ENCODE results near the gene AIFM2. TPM values are rescaled to one million over a fixed set of nuclear protein-coding genes. Genes with fewer than 3 reads are reported as not detected.

Gene AIFM2
- total and polyA plus RNA-seq, 2 of the 13 experiments (the other 11 are each of a cell fraction or from before 2014, with no cell fraction given), result 20.3 to 29.5 TPM

DNA sequence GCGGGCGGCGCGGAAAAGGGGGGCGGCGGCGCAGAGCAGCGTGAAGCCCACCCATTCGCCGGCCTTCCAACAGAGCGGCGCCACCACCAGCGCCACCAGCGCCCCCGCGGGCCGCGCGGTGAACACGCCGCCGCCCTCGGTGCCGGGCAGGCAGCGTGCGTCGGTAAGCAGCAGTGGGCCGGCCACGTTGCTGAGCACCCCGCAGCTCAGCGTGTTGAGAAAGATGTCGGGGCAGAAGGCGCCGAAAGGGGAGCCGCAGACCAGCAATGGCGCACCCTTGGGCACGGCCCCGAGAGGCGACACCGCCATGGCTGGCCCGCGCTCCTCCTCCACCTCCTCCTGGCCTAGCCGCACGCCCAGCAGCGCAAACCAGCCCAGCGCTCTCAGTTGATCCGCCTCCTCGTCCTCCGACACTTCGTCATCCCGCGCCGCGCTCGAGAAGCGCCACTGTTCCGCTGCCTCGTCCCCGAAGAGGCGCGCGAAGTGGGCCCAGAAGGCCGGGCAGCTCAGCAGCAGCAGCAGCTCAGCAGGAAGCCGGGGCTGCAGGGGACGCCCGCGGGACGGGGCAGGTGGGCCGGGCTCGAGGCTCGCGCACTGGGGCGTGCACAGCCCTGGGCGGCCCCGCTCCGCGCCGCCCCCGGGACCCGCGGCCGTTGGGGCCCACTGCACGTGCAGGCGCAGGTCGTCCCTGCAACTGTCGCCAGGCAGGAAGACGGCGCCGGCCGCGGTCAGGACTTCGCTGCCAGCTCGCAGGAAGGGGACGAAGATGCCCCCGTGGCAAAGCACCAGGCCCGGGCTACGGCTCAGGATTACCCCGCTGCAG, 13.3 kb upstream of the AIFM2 start (continued):
- TF ChIP-seq, protein P1, sequence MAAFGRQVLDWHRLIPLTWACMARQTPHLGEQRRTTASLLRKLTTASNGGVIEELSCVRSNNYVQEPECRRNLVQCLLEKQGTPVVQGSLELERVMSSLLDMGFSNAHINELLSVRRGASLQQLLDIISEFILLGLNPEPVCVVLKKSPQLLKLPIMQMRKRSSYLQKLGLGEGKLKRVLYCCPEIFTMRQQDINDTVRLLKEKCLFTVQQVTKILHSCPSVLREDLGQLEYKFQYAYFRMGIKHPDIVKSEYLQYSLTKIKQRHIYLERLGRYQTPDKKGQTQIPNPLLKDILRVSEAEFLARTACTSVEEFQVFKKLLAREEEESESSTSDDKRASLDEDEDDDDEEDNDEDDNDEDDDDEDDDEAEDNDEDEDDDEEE (CRISPR knock-in tag; IDR thresholded peaks at IDR 0.05), result no peak; the same call in 1 of the 2 replicates
- TF ChIP-seq, protein P2, sequence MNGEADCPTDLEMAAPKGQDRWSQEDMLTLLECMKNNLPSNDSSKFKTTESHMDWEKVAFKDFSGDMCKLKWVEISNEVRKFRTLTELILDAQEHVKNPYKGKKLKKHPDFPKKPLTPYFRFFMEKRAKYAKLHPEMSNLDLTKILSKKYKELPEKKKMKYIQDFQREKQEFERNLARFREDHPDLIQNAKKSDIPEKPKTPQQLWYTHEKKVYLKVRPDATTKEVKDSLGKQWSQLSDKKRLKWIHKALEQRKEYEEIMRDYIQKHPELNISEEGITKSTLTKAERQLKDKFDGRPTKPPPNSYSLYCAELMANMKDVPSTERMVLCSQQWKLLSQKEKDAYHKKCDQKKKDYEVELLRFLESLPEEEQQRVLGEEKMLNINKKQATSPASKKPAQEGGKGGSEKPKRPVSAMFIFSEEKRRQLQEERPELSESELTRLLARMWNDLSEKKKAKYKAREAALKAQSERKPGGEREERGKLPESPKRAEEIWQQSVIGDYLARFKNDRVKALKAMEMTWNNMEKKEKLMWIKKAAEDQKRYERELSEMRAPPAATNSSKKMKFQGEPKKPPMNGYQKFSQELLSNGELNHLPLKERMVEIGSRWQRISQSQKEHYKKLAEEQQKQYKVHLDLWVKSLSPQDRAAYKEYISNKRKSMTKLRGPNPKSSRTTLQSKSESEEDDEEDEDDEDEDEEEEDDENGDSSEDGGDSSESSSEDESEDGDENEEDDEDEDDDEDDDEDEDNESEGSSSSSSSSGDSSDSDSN (CRISPR knock-in tag; IDR thresholded peaks at IDR 0.05), result peak; percentile 81
- peak; percentile 35; the same call in 1 of the 2 replicates for TF ChIP-seq ZSCAN21 (CRISPR knock-in tag; IDR thresholded peaks at IDR 0.05; ENCODE audit: borderline replicate concordance)
- TF ChIP-seq, protein P3, sequence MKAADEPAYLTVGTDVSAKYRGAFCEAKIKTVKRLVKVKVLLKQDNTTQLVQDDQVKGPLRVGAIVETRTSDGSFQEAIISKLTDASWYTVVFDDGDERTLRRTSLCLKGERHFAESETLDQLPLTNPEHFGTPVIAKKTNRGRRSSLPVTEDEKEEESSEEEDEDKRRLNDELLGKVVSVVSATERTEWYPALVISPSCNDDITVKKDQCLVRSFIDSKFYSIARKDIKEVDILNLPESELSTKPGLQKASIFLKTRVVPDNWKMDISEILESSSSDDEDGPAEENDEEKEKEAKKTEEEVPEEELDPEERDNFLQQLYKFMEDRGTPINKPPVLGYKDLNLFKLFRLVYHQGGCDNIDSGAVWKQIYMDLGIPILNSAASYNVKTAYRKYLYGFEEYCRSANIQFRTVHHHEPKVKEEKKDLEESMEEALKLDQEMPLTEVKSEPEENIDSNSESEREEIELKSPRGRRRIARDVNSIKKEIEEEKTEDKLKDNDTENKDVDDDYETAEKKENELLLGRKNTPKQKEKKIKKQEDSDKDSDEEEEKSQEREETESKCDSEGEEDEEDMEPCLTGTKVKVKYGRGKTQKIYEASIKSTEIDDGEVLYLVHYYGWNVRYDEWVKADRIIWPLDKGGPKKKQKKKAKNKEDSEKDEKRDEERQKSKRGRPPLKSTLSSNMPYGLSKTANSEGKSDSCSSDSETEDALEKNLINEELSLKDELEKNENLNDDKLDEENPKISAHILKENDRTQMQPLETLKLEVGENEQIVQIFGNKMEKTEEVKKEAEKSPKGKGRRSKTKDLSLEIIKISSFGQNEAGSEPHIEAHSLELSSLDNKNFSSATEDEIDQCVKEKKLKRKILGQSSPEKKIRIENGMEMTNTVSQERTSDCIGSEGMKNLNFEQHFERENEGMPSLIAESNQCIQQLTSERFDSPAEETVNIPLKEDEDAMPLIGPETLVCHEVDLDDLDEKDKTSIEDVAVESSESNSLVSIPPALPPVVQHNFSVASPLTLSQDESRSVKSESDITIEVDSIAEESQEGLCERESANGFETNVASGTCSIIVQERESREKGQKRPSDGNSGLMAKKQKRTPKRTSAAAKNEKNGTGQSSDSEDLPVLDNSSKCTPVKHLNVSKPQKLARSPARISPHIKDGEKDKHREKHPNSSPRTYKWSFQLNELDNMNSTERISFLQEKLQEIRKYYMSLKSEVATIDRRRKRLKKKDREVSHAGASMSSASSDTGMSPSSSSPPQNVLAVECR (CRISPR knock-in tag; IDR thresholded peaks at IDR 0.05; ENCODE audit: borderline replicate concordance), result peak; percentile 63
- TF ChIP-seq ZNF614 (CRISPR knock-in tag; IDR thresholded peaks at IDR 0.05; ENCODE audit: borderline replicate concordance), result no peak
- TF ChIP-seq ZNF30 (CRISPR knock-in tag; IDR thresholded peaks at IDR 0.05), result 0 out of 2 replicates have a peak, but pooled peaks have one; percentile 14
- no peak for TF ChIP-seq SIX1 (CRISPR knock-in tag; IDR thresholded peaks at IDR 0.05; ENCODE audit: borderline replicate concordance)
- TF ChIP-seq RBM39 (IDR thresholded peaks at IDR 0.05; ENCODE audit: low read depth, low read length, poor library complexity, severe bottlenecking), result peak; percentile 88
- no peak for TF ChIP-seq NR3C1 (CRISPR knock-in tag; IDR thresholded peaks at IDR 0.05)
- peak; percentile 90; the same call in 1 of the 2 replicates for TF ChIP-seq CCDC6 (CRISPR knock-in tag; IDR thresholded peaks at IDR 0.05)
- no peak for TF ChIP-seq MIXL1 (CRISPR knock-in tag; IDR thresholded peaks at IDR 0.05)
- TF ChIP-seq, protein P4, sequence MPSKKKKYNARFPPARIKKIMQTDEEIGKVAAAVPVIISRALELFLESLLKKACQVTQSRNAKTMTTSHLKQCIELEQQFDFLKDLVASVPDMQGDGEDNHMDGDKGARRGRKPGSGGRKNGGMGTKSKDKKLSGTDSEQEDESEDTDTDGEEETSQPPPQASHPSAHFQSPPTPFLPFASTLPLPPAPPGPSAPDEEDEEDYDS (CRISPR knock-in tag; IDR thresholded peaks at IDR 0.05), result no peak; the same call in 1 of the 2 replicates
- no peak for TF ChIP-seq ATF7 (IDR thresholded peaks at IDR 0.05)
- no peak for TF ChIP-seq ATF7 (CRISPR knock-in tag; IDR thresholded peaks at IDR 0.05)
- TF ChIP-seq DR1 (CRISPR knock-in tag; IDR thresholded peaks at IDR 0.05), result no peak; the same call in 1 of the 2 replicates
- no peak for TF ChIP-seq ZBTB20 (CRISPR knock-in tag; IDR thresholded peaks at IDR 0.05; ENCODE audit: borderline replicate concordance, low read depth)
- TF ChIP-seq, protein P5, sequence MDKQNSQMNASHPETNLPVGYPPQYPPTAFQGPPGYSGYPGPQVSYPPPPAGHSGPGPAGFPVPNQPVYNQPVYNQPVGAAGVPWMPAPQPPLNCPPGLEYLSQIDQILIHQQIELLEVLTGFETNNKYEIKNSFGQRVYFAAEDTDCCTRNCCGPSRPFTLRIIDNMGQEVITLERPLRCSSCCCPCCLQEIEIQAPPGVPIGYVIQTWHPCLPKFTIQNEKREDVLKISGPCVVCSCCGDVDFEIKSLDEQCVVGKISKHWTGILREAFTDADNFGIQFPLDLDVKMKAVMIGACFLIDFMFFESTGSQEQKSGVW (CRISPR knock-in tag; IDR thresholded peaks at IDR 0.05; ENCODE audit: borderline replicate concordance), result 0 out of 2 replicates have a peak, but pooled peaks have one; percentile 33
- no peak for TF ChIP-seq TCF12 (IDR thresholded peaks at IDR 0.05)
- 0 out of 2 replicates have a peak, but pooled peaks have one; percentile 5 for TF ChIP-seq TCF12 (CRISPR knock-in tag; IDR thresholded peaks at IDR 0.05)
- peak; percentile 50; the same call in 1 of the 2 replicates for TF ChIP-seq AKAP8 (CRISPR knock-in tag; IDR thresholded peaks at IDR 0.05)

Measured in HepG2 (cell line).